Stimulated activated CD4-positive, alpha-beta T cell treated with anti-CD3 and anti-CD28 coated beads, Interleukin-4, amount 100 ng/mL, for 48 hours (primary cell): ENCODE data around the gene UGCG.
"Not testable (repeated sequence)": the region's sequence is repeated elsewhere in the genome, so short reads cannot be mapped to it uniquely, and the experiment has no call there.

Experiments
- DNase-seq, 2 donors: peaks; one replicate each; pipeline ENCODE4 v3.0.0-alpha.2; 2020; ENCODE audit warnings: low read depth in 2 of 2

Gene UGCG

DNA sequence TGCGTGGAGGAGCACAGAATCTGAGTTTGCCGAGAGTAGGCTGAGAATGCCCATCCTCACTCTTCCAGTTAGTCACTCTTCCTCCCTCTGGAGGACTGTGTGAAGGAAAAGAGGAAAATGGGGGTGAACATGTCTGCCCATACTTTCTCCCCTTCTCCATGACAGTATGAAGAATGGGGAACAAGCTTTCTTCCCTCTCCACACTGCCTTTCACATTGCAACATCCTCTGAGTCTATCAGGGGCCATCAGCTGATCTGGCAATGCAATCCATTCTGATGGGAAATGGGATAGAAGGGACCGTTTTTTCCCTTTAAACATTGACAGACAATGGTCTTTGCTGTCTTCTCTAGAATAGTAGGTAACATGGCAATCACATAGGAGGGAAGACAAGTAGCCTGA is 56.8 kb downstream of the UGCG start:
- no peak for DNase-seq

DNA sequence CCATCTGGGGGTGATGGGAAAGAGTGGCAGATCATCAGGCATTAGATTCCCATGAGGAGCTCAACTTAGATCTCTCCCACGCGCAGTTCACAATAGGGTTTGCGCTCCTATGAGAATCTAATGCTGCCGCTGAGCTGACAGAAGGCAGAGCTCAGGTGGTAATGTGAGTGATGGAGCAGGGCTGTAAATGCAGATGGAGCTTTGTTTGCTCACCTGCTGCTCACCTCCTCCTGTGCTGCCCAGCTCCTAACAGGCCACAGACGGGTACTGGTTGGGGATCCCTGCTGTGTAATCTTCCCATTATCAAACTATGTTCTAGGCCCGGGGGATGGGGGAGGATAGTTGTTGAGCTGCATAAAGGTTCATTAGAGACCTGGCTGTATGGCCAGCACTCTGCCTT is 58.4 kb downstream of the UGCG start:
- DNase-seq, result no peak

GRCh38 chr9:111957856-111958631 is 61.4 kb downstream of the UGCG start:
- no peak for DNase-seq

DNA sequence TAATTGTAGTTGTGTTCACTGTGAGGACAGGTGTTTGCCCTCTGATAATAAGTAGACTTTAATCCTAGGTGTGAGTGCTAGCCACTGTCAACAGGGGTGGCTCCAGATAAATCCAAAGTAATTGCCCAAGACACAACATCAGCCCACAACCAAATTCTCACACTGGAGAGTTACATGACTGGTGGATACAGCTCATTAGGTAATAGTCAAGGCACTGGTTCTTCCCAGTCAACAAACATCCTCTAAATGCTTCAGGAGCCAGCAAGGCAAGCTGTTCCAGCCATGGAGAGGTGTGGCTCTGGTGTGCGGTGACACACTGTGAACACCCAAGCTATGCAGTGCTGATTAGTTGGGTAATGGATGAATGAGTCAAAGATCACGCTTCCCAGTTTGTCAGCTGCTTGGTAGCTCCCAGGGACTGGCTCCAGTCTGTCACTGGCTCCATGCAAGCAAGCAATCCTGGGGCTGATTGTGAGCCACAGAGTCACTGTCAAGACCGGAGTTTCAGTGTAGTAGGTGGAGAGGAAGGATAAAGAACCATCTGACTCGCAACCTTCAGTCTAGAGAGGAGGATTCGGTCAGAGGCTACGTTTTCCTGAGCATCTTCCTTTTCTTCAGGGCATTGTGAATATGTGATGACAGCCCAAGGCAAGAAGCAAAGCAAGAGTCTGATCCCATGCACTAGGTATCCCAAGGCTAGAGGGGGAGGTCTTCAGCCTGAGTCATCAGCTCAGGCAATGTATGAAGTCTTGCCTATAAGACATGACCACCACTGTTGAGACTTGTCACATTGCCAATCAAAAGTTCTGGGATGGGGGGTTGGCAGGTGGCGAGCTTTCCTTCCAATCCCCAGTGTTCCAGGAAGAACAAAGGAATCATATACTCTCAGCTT is 63.1 kb downstream of the UGCG start:
- no peak for DNase-seq

- DNase-seq, result not testable (repeated sequence)
Observed at GRCh38 chr9:111960485-111960884, 63.9 kb downstream of the UGCG start.

GRCh38 chr9:111961009-111961408 is 64.4 kb downstream of the UGCG start:
- DNase-seq, result no peak

- no peak for DNase-seq
Observed at GRCh38 chr9:111961575-111961974, 65.0 kb downstream of the UGCG start.

DNA sequence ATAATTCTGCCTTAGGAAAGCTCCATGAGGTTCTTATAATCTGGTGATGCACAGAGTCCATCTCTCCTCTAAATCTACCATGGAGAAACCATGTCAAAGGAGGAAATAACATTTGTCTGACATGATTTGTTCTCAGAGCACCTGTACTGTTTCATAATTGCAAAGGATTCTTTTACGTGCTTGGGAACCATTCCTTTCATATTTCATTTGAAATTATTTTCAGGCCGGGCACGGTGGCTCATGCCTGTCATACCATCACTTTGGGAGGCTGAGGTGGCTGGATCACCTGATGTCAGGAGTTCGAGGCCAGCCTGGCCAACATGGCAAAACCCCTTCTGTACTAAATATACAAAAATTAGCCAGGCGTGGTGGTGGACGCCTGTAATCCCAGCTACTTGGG is 65.4 kb downstream of the UGCG start:
- no peak for DNase-seq

DNA sequence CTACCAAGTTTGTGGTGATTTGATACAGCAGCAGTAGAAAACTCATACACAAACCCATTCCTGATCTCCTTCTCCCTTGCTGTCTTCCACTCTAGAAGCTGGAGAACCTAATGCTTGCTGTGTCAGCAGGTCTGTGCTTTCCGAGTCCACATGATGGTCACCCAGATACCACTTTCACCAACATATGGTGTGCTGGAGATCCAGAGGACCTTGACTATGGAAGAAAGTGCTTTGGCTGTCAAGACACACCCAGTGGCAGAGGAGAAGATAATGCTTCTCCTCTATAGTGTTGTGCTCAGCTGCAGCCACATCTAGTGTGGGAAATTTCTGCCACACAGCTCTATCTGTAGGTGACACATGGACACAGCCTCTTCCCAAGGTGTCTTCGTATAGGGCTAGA is 67.4 kb downstream of the UGCG start:
- no peak for DNase-seq

GRCh38 chr9:111965566-111966019 is 69.0 kb downstream of the UGCG start:
- no peak for DNase-seq

- no peak for DNase-seq
Observed at GRCh38 chr9:111966124-111966723, 69.6 kb downstream of the UGCG start.

DNA sequence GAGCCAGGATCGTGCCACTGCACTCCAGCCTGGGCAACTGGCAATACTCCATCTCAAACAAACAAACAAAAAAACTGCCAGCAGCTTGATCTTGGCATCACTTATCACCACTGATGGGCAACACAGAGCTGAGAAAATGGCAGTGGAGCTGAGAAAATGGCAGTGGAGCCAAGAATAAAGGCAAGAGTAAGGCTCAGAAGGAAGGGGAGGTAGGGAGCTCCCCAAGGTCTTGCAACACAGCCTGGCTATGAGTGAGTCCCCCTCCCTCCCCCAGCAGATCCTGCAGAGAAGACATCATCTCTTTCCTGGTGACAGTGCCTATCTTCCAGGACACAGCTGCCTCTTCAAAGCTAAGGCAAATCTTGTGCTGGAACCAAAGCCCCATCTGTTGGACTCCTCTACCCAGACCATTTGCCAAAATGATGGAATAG is 70.3 kb downstream of the UGCG start:
- no peak for DNase-seq

- DNase-seq, result no peak
Observed at GRCh38 chr9:111967621-111968020, 71.0 kb downstream of the UGCG start.

DNA sequence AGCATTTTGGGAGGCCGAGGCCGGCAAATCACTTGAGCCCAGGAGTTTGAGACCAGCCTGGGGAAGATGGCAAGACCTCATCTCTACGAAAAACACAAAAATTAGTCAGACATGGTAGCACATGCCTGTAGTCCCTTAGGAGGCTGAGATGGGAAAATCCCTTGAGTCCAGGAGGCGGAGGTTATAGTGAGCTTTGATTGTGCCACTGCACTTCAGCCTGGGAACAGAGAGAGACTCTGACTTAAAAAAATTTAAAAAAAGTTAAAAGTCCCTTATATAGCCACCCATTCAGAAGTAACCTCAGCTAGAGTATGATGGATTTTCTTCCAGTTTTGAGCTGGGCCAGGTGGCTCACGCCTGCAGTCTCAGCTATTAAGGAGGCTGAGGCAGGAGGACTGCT is 72.4 kb downstream of the UGCG start:
- no peak for DNase-seq

DNA sequence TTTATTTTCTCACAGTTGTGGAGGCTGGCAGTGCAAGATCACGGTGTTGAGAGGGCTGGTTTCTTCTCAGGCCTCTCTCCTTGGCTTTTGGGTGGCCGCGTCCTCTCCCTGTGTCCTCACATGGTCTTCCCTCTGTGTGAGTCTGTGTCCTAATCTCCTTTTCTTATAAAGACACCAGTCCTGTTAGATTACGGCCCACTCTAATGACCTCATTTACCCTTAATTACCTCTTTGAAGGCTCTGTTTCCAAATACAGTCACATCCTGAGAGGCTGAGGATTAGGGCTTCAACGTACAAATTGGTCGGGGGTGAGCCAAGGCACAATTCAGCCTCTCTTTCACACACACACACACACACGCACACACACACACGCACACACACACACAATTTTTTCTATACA is 73.0 kb downstream of the UGCG start:
- DNase-seq, result no peak

GRCh38 chr9:111970827-111971226 is 74.2 kb downstream of the UGCG start:
- DNase-seq, result no peak

DNA sequence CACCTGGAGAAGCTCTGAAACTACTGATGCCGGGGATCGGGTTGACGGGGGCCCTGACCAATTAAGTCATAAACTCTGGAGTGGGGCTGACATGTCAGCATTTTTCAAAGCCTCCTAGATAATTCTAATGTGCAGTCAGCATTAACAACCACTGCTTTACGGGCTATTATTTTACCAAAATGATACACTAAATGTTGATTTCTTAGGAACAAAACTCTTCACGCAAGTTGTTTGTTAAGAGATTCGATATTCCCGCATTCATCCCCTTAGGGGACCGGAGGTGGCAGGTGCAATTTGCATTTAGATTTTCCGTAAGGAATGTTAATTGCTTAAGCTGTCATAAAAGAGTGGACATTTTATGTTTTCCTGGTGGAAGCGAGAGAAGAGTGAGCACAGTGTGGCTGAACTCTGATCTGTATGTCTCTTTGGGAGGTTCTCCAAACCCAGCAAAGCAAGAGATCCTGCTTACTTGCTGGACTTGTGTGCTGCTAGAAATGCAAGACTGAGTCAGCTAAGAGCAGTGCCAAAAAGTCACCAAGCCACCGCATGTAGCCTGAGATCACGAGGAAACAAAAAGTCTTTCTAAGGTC is 77.6 kb downstream of the UGCG start:
- no peak for DNase-seq

- no peak for DNase-seq
Observed at GRCh38 chr9:111975709-111976108, 79.1 kb downstream of the UGCG start.

DNA sequence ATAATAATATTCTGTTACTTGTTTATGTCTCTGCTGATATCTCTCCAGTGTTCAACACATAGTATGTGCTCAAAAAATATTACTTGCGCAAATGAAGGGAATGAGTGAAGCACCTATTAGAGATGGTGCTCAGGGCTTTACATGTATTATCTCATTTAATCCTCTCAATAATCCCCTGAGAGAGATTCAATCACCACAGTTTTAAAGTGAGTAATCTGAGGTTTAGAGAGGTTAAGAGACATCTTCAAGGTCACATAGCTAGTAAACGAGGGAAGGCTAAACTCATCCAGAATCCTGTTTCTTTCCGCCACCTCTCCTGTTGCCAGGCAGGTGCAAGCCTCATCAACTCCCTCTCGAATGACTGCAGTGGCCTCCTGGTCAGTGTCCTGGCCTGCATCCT is 82.0 kb downstream of the UGCG start:
- no peak for DNase-seq

GRCh38 chr9:111979561-111979960 is 82.9 kb downstream of the UGCG start:
- DNase-seq, result no peak

DNA sequence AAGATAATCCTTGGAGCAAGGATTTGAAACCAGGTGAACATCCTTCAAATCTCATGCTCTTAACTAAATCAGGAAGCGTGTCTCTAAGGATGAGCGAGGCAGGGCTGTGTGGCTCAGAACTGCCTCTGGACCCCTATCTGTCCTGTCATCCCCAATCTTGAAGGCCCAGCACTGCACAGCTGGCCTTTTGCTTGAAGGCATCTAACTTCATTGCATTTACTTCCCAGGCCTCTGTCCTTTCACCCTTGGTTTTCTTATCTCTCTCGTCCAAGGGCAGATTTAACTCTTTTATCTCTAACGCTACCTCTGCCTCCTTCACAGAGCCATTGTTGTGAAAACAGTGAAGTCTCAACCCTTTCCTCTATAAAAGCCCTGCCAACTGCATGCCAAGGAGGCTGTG is 83.8 kb downstream of the UGCG start:
- no peak for DNase-seq

- DNase-seq, result no peak
Observed at GRCh38 chr9:111983484-111983908, 86.9 kb downstream of the UGCG start.
